ENCODE data around the gene LTBP1.
"Not testable (repeated sequence)": the region's sequence is repeated elsewhere in the genome, so short reads cannot be mapped to it uniquely, and the experiment has no call there.

The LTBP1 gene

DNA sequence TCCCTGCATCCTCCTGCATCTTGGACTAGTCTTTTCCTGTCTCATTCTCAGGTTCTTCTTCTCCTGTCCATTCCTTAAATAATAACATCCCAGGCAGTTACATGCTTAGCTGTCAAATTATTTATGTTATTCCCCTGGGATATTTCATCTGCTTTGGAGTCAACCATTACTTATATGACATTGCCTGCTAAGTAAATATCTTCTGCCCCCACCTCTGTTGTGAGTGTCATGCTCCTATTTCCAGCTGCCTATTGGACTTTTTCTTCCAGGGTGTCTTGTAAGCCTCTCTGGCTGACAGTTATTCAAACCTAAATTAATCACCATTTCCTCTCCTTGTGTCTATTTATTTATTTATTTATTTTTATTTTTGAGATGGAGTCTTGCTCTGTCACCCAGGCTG, 405.0 kb downstream of the LTBP1 start:
- DNase-seq (ENCODE audit: low read depth) = no peak

DNA sequence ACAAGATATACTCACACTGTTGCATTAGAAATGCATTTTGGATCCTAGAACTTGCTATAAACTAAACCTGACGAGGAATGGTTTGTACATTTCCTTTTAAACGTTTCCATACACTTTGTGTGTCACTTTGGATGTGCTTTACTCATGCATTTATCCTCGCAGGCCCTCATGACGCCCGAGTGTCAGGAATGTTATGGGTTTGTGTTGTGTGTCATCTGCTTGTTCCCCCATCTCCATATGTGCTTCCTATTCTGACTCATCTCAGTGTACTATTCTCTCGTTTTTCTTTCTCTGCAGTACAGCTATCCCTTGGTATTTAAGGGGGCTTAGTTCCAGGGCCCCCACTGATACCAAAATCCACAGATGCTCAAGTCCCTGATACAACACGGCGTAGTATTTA, 408.2 kb downstream of the LTBP1 start:
- peak; percentile 73 for DNase-seq (ENCODE audit: low read depth)

DNA sequence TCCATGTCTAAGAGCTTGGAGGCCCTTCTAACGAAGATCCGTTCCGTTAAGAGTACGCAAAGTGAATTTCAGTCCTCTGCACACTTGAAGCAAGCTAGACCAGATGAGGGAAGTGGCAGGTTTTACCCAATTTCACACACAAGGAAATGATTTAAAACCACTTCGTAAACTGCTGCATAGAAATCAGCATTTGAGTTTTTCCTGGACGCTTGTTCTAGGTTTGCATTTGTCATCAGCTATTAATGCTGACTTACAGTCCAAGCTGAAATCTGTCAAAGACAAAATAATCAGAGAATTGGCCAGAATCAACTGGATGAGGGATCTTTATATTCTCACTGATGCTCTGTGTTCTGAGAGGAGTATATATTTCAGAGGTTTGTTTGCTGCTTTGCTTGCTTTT, 412.1 kb downstream of the LTBP1 start:
- no peak for DNase-seq (ENCODE audit: low read depth)

DNA sequence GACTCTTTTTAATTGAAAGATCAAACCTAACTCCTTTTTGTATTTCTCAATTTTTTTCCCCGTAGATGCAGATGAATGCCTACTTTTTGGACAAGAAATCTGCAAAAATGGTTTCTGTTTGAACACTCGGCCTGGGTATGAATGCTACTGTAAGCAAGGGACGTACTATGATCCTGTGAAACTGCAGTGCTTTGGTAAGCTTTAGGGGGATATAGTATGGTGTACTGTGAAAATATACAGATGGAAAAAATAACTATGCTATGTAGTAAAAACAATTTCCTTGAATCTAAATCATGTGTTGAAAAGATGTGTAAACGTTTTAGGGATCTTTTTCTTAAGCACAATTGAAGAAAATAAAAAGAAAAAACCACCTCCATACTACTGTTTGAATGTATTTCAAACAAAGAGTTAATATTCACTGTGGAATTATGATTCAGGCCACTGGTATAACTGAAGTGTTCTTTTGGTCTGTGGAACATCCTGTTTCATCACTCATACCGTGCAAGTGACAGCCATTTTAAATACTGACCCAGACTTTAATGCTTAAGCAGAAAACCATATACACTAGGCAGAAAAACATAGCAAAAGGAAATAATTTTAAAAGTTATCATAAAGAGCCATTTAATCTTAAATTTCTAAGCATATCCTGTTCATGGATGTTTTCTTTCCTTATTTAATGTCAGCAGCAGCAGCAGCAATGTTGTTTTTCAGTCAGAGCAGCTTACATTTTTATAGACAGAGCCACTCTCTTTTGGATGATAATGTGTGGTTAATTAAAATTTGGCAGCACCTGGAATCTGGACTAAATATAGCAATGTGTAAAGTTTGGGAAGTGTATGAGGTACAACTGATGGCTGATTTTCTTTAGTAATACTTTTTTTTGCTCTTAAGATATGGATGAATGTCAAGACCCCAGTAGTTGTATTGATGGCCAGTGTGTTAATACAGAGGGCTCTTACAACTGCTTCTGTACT, 416.9 kb downstream of the LTBP1 start:
- no peak for DNase-seq (ENCODE audit: low read depth)

DNA sequence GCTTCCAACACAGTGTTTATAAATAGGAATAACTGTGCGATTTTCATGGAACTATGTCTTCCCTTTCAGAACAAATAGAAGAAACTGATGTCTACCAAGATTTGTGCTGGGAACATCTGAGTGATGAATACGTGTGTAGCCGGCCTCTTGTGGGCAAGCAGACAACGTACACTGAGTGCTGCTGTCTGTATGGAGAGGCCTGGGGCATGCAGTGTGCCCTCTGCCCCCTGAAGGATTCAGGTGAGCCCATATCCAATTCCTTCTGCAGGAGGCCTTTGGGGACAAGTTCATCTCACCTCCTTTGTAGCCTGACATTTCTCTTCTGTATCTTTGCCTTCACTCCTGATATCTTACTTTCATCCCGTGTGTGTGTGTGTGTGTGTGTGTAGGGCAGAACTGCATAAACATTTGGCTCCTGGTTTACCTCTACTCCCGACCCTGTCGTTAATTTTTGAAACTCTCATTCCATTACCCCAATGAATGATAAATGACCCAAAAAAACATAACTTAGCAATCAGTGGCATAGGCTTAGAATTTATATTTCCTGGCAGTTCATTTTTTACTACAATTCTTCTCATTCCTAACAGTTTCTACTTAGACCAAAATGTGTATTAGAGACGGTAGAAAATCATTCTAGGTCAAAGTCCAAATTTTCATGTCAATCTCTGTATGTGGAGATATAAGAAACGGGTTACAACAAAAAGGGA, 418.7 kb downstream of the LTBP1 start:
- DNase-seq (ENCODE audit: low read depth) = no peak

DNA sequence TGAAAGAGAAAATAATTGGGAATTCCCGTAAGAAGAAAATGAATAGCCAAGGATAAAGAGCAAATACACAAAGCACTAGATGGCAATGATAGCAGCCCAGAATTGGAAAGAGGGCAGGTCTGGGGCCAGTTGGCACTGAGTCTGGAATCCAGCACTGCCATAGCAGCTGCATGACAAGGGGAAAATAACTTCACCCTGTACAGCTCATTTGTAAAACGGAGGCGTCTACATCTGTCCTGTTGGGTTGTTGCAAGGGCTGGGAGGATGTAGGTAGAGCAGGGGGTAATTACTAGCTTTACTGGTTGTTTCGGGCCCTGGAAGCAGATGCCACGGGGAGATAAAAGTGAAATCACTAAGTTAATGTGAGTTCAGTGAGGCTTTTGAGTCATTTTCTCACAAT, 419.7 kb downstream of the LTBP1 start:
- DNase-seq (ENCODE audit: low read depth) = no peak

DNA sequence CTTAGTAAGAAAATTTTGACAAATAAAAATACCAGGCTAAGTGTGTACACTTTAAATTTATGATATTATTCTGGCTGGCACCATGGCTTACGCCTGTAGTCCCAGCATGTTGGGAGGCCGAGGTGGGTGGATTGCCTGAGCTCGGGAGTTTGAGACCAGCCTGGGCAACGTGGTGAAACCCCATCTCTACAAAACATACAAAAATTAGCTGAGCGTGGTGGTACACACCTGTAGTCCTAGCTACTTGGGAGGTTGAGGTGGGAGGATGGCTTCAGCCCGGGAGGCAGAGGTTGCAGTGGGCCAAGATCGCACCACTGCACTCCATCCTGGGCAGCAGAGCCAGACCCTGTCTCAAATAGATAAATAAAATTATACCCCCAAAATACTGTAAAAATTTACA, 421.8 kb downstream of the LTBP1 start:
- DNase-seq (ENCODE audit: low read depth) = not testable (repeated sequence)

DNA sequence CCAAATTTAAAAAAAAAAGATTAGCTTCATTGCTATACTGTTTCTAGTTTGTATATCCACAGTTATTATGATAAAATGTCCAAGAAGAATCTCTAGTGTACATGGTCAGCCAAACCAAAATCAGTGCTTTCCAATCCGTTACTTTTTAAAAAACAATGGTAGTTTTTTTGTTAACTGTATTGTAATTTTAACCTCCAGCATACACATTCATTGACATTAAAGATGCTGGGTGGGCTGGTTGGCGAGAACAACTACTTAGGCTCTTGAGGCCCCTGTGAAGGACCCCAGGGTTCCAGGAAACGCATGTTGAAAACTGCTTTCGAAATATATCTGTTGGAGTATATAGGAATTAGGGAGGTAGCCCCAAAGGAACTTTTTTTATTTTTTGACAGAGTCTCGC, 422.4 kb downstream of the LTBP1 start:
- no peak for DNase-seq (ENCODE audit: low read depth)

DNA sequence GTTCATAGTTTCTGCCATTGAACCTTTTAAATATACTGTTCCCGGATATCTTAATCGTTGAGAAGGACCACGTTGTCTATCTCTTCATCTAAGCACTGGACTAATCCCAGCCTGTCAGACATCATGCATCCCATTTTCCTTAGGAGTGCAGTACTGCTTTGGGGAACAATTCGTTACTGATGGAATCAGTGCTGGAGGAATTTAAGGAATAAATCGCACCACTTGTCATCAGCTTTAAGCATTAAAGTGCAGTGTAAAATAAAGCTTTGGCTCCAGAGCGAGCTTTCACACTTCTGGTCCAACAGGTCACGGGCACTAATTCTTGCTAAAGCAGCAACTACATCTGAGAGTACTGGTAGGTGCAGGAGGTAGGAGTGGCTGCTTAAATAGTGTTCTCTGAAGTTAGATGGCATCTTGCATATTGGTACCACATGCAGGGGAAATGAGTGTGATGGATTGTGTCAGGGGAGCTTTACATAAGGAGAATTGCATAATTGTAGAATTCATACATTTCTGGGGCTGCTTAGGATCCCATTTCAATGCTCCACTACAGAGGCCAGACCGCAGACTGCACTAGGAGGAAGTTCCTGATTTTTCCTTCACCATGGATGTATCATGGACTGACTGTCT, 424.0 kb downstream of the LTBP1 start:
- DNase-seq (ENCODE audit: low read depth) = no peak

DNA sequence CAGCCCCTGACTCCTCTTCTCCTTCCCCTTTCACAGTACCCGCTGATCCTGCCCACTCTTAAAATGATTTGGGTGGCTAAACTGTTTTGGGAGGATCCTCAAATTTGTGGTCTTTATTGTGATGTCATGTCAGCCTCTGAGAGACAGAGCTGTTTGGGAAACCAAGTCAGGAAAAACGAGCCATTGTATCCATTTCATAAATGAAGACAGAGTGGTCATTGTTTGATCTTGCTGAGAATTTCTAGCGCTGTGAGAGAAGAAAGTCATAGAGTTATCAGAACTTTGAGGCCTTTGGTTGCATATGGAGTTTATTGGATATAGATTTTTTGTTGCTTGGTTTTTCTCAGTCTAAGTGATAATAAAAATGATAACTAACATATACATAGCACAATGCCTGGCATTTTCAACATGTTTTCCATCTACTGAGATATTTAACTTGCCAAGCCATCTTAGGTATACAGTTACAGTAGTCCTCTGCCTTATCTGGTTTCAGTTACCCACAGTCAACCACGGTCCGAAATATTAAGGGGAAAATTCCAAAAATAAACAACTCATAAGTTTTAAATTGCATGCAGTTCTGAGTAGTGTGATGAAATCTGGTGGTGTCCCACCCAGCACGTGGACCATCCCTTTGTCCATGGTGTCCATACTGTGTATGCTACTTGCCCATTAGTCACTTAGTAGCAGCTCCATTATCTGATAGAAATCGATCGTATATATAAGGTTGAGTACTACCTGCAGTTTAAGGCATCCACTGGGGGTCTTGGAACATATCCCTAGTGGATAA, 424.7 kb downstream of the LTBP1 start:
- DNase-seq (ENCODE audit: low read depth) = no peak

DNA sequence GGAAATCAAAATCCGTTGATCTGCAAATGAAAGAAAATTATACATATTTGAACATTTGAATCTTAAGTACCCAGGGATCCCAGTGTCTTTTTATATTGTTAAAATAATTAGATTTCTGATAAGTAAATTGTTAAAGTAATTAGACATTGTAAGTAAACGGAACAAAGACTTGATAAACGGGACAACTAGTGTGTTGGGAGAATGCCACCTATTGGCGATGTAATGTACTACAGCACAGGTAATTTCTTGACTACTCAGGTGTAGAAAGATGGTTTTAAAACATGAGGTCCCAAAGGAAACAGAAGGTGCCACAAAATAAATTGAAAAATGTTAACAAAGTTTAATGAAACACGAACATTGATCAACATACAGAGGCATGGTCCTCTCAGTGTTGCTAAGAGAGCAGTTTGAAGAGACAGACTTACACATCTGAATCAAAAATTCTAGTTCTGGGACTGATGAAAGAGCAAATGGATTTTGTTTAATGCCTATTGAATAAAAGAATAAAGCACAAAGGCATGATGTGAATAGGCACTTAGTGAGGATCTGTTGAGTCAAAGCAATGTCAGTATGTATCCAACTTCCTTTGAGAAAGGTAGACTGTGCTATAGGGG, 426.3 kb downstream of the LTBP1 start:
- DNase-seq (ENCODE audit: low read depth) = no peak

DNA sequence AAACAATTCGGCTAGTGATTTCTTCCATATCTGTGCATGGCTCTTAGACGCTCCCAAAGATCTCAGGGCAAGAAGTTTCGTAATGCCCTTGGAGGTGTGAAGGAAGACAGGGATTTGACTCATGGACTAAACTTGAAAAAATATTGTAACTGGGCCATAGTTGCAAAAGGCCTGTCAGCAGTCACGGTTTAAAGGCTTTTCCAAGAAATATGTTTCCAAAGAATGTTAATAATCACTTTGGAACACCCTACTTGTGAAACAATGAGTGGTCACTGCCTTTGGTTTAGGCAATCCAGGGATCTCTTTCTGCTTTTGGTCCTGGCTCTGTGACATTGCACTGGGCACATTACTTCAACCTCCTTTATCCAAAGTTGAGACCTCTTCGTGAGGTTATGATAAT, 427.2 kb downstream of the LTBP1 start:
- DNase-seq (ENCODE audit: low read depth) = peak; percentile 93

DNA sequence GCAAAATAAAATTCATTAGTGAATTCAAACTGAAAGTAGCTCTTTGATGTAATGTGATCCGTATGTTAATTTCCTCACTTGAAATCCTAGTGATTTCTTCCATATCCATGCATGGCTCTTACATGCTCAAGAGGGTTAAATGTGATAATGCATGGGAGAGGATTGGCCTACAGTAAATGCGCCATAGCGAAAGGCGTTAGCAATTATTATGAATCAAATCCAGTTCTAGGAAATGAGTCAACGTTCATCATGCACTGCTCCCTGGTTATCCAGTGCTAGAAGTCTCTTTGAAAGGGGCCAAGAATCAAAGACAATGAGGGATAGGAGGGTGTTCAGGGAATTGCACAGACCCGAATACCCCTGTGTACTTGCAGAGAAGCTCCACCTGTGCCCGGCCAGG, 428.3 kb downstream of the LTBP1 start:
- no peak for DNase-seq (ENCODE audit: low read depth)

DNA sequence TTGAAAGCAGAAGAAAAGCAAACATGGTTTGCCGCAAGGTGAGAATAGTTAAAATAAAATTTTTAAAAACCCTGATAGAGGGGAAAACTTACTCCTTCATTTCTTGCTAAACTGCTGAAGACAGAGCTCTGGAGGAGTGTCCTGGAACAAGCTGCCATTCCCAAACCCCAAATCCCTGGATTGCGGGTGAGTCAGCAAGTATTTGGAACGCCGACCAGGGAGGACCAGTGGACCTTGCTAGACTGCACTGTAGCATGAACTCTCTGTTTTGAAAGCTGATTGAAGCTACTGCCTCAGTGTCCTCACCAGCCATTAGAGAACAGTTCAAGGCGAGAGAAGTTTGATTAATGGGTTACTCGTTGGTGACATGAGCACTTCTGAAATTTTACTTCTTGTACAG, 430.3 kb downstream of the LTBP1 start:
- no peak for DNase-seq (ENCODE audit: low read depth)

DNA sequence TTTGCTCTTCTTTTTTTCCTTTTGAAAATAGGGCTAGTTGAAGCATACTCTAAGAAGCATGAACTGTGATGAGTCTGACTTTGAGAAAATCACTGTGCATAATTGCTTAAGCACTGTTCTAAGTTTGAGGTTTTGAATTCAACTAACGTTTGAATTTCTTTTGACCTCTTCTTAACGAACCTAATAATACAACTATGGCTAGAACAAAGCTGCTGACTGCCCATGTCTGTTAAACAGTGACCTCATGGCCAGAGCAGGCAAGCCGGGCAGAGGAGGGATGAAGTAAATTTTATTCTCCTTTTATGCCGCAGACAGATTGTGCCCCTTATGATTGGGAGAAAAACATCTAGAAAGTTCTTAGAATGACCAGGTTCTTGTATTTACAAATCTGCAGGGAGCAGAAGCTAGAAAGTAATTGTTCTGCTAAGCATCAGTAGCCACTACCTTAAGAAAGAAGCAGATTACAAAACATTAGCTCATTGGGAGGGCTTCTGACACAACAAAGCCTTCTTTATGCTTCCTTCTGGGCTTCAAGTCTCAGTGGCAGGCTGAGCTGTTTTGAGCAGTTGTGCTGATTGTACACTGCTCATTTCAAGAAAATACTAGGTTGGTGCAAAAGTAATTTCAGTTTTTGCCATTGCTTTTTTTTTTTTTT, 431.9 kb downstream of the LTBP1 start:
- no peak for DNase-seq (ENCODE audit: low read depth)

DNA sequence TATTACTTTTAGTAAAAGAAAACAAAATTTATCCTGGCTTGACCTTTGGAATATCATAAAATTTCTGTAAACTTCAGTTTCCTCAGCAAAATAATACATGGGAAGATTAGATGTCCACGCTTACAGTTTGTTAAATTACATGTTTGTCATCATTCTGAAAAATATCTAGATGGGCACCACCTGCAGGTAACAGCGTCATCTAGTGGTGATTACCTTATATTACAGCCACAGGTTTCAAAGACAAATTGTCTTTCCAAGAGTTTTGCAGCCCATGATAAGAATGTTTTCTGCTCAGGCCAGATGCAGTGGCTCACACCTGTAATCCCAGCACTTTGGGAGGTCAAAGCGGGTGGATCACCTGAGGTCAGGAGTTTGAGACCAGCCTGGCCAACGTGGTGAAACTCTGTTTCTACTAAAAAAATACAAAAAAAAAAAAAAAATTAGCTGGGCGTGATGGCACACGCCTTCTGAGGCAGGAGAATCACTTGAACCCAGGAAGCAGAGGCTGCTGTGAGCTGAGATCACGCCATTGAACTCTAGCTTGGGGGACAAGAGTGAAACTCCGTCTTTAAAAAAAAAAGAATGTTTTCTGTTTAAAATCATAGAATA, 433.4 kb downstream of the LTBP1 start:
- DNase-seq (ENCODE audit: low read depth) = no peak

DNA sequence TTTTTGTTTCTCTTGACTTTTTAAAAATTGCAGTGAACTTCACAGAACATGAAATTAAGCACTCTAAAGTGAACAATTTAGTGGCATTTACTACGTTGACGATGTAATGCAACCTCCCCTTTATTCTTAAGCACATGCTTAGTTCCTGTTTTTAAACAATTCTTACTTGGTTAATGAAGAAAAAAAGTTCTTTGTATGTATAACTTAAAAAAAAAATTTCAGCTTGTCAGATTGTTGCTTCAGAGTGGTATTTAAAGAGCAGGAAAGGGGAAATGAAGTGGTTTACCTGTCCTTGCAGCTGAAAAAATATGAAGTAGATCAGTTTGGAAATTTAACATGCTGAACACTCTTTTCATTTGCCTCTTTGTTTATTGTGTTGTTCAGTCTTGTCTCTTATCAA, 434.0 kb downstream of the LTBP1 start:
- DNase-seq (ENCODE audit: low read depth) = no peak

DNA sequence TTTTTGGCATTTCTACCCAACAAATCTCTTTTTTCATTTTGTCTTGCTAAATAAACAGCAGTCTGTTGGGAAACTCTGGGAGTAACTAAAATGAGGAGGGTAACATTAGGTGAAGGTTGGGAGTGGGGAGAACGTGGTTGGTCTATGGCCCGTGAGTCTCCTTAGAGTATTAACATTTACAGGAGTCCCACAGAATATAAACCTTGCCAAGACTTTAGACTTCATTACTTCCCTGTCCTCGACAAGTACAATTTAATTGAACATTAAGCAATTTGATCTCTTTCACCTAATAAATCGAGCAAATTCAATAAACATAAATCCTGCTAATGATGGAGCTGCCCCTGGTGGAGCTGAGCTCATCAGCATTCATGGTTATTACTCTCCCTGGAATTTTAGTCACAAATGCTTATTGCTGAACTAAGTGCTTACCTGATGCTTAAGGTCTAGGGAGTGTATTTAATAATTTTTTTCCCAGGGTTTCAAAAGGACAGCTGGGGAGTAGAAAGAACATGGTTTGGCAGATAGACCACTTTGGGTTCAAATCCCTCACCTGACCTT, 434.6 kb downstream of the LTBP1 start:
- DNase-seq (ENCODE audit: low read depth) = no peak

DNA sequence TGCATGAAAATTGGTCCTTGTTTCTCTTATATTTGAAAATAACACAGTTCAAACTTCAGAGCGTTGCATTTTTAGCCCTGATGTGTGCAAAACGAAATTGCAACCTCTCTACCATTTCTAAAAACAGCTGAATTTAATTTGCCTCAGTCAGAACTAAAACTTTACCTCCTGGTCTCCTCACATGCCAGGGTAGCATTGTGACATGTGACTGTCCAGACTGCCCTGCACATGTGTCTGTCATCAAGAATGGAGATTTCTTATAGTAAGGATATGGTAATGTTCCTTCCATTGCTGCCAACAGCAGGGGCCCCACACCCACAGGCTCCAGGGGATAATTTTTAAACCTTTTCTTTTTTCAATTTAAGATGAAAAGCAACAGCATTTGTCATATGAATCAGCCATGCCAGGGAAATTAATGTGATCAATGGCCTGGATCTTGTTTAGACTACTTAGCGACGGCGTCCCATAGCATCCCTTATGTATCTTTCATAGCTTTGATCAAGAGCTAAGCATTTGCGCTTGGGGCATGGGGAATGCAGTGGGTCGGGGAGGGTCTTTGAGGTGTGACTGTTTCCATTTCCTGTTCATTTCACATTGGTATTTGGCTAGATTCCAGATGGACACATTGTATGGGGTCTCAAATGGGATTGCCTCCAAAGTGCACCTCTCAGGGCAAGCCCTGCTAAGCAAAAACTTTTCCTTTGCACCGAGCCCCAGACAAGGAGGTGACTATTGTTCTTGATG, 437.3 kb downstream of the LTBP1 start:
- no peak for DNase-seq (ENCODE audit: low read depth)

DNA sequence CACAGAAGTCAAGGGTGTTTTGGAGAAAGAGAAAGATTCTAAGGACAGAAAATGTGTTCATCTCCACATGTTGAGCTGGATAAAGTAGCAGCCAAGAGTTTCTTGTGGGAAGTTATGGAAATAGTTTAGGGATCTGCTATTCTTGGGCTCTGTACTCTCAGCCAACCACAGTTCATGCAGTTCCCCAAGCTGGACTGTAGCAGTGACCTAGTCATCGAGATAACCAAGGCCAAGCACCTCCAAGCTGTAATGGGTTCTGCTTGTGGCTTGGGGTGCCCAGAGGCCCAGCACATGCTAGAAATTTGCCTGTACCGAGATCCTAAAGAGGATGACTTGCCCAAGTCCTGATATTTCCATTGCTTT, 437.8 kb downstream of the LTBP1 start:
- DNase-seq (ENCODE audit: low read depth) = no peak
